ENCODE measurements around the gene SLN. TPM values are rescaled to one million over a fixed set of nuclear protein-coding genes. Genes with fewer than 3 reads are reported as not detected.

Gene SLN
- total and polyA plus RNA-seq, 10 of the 15 experiments (the other 5 are each of a cell fraction or from before 2014, with no cell fraction given): 0.39 TPM; not detected in 9

GRCh38 chr11:107750313-107750712 is 38.5 kb upstream of the SLN start:
- Histone ChIP-seq H3K4me2 (ENCODE audit: control insufficient read depth, insufficient read depth) (no peak overlapping the region), H3K9me3 (replicated peaks; ENCODE audit: control insufficient read depth, insufficient read depth, low read length) (no peaks in the 10 kb centered on the region), H3K27ac (ENCODE audit: control insufficient read depth, insufficient read depth) (no peak overlapping the region), H3K36me3 (ENCODE audit: control insufficient read depth in 2 of 2, insufficient read depth in 2 of 2, low read length in 1 of 2) (no peaks in the 10 kb centered on the region), H3K9ac (ENCODE audit: control insufficient read depth, insufficient read depth, low read length) (no peak overlapping the region), H3K4me3 (no peak overlapping the region), H3K4me1 (ENCODE audit: control insufficient read depth, insufficient read depth, low read length) (no peaks in the 10 kb centered on the region), H2AFZ (ENCODE audit: control insufficient read depth, low read depth, low read length) (no peak overlapping the region), H3K79me2 (ENCODE audit: control insufficient read depth, insufficient read depth, low read length) (no peaks in the 10 kb centered on the region), H4K20me1 (ENCODE audit: control insufficient read depth, insufficient read depth) (no peaks in the 10 kb centered on the region), H3K27me3 (replicated peaks in 1 of 2; ENCODE audit: control insufficient read depth in 2 of 2, insufficient read depth in 2 of 2, low read length in 1 of 2) (no peaks in the 10 kb centered on the region; a peak in 1 of 4 replicates)
- intact Hi-C loops (cut with micrococcal nuclease; ENCODE audit: unreplicated experiment): no loop called here
- CTCF ChIA-PET: no interaction called here
- no peak for FAIRE-seq
- 57% methylated on average over 14 of the region's 15 CpGs for WGBS (ENCODE audit: insufficient coverage, insufficient replicate concordance, low lambda C conversion rate, missing lambda C conversion rate)
- BruUV-seq (replicated peaks): no TSS peak
- no peak for ATAC-seq
- TF ChIP-seq CUX1 (IDR thresholded peaks at IDR 0.05; ENCODE audit: insufficient replicate concordance, low read depth, low read length): no peak
- in situ Hi-C loops (cut with MboI): no loop called here
- no peak for DNase-seq (ENCODE audit: low read depth, low spot score)
- POLR2A ChIA-PET: no interaction called here
- SMC1A ChIA-PET (ENCODE audit: uncharacterized antibody, unreplicated experiment): interaction anchor here (1.7 kb wide), 1 partner anchor 9 kb away, joined by 4 read pairs; no protein-coding TSS in a partner anchor
- RAD21 ChIA-PET (ENCODE audit: unreplicated experiment): no interaction called here

All from GM12878 (cell line).